HG02840 (cell line): ENCODE measurements around the gene NDFIP1.

Source experiments
- ATAC-seq: cut with Tn5 transposase; IDR thresholded peaks from one replicate; pipeline ENCODE4 v1.9.1; 2021; ENCODE audit warnings: mild to moderate bottlenecking, moderate library complexity, moderate number of reproducible peaks; ENCODE audit not compliant: unreplicated experiment, low FRiP score

Gene NDFIP1

DNA sequence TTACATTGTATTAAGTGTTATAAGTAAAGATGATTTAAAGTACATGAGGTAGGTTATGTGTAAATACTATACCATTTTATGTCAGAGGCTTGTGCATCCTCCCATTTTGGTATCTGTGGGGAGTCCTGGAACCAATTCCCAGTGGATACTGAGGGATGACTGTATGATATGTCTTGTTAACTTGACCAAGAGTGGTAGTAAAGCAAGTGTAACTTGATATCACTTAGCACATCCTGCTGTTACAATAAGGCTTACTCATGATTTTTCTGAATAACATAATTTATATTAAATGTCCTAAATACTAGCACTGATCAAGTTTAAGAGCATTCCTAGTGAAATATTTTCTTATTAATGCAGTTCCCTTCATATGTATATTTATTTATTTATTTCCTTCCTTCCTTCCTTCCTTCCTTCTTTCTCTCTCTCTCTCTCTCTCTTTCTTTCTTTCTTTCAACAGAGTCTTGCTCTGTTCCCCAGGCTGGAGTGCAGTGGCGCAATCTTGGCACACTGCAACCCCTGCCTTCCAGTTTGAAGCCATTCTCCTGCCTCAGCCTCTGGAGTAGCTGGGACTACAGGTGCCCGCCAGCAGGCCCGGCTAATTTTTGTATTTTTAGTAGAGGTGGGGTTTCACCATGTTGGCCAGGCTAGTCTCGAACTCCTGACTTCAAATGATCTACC, 7.5 kb downstream of the NDFIP1 start:
- ATAC-seq: no peak

DNA sequence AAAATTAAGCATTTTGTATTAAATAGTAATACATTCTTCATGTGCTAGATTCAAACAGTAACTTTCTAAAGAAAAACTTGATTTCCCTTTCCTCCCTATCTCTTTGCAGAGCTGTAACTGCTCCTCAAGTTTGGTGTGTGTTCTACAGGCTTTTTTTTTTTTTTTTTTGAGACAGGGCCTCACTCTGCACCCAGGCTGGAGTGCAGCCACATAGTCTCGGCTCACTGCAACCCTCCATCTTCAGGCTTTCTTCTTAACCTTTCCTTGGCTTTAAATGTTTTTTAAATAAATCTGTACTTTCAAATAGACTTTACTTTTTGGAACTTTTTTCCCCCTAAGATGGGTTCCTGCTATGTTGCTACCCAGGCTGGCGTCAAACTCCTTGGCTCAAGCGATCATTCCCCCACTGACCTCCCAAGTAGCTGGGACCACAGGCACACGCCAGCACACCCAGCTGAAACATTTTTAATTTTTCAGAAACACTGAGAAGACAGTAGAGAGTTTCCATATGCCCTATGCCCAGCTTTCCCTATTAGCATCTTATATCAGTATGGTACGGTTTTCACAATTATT, 9.1 kb downstream of the NDFIP1 start:
- no peak for ATAC-seq

DNA sequence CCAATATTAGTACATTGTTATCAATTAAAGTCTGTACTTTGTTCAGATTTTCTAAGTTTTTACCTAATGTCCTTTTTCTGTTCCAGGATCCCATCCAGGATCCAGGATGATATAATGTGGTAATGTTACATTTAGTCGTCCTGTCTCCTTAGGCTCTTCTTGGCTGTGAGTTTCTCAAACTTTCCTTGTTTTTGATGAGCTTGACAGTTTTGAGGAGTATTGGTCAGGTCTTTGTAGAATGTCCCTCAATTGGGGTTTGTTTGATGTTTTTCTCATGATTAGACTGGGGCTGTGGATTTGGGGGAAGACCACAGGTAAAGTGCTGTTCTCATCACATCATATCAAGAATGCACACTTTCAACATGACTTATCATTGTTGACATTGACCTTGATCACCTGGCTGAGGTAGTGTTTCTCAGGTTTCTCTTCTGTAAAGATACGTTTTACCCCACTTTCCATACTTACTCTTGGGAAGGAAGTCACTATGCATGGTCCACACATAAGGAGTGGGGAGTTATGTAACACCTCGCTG, 9.6 kb downstream of the NDFIP1 start:
- no peak for ATAC-seq

DNA sequence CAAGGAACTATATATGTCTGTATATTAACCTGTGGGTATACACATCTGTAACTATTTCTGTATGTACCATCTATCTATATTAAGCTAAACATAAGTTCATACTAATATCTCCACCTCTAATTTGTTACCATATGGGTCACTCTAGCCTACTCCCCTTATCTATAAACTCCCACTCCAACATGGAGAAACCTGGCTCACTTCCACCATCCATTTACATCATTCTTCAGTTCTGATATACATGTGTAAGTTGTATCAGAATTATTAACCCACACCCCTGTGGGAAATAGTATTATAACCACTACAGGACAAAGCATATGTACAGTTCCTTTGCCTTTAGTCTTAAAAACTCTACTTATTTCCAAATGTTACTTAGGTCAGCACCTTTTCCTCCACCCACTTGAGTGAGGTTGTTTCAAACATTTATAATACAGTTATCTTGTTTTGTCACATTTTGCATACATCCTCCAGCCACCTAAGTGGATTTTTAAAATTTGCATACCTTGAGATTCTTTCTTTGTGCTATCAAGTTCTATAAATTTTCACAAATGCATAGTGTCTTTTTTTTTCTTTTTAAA, 10.6 kb downstream of the NDFIP1 start:
- no peak for ATAC-seq

DNA sequence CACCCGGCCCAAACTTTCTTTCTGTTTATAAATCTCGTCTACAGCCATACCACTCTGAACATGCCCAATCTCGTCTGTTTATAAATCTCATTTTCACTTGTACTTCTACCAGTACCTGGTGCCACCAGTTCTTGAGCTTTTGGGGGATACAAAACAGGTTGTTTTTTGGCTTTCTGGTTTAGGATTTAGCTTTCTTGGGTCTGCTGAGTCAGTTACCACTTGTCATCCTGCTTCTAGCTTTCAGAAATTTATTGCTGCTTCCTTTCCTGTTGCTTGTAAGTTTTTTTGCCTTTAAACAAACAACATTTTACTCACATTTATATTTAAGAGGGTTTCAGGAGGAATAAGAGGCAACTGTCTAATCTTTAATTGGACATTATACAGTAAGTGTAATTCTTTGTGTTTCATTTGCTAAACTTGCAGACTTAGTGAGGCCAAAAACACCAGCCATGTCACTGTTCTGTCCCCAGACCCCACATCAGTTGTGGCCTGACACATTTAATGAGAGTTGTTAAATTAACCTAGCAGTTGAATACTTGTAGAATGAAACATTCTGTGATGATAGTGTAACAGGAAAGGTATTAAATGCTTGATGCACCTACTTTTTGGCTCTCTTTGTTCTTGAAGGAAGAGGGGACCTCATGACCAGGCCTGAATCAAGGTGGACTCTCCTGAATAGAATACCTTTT, 11.8 kb downstream of the NDFIP1 start:
- no peak for ATAC-seq

DNA sequence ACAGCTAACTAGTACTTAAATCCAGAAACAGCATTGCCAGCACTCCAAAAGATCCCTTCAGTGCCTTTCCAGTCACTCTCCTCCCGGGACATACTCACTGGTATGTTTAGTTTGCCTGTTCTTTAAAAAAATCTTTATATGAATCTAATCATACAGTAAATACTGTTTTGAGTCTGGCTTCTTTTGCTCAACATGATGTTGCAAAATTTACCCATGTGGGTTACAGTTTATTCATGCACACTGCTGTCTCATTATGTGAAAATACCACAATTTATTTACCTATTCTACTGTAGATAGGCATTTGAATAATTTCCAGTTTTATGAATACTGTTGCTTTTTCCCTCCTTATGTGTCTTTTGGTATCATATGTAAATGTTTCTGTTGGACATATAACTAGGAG, 13.5 kb downstream of the NDFIP1 start:
- ATAC-seq: no peak

DNA sequence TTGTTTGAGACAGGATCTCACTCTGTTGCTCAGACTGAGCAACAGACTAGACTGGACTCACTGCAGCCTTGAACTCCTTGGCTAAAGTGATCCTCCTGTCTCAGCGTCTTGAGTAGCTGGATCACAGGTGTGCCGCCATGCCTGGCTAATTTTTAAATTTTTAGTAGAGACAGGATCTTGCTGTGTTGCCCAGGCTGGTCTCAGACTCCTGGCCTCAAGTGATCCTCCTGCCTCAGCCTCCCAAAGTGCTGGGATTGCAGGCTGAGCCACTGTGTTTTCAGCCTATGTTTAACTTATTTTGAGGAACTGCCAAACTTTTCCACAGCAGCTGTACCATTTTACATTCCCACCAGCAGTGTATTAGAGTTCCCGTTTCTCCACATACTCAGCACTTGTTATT, 16.8 kb downstream of the NDFIP1 start:
- no peak for ATAC-seq

DNA sequence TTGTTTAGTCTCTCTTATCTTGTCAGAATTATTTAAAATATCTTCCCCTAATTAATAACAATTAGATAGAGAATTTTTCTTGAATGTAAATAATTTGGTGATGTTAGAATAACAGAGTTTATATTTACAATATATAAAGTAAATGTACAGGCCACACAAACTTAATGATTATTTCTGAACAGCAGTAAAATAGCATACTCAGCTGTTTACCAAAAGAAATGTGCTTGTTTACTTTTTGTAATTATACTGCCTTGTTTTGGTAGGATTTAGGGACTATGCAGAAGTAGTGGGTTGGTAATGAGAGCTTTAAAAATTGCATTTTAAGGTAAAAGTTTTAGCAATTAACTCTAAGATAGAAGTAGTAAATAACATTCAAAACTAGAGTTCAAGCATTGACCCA, 17.4 kb downstream of the NDFIP1 start:
- no peak for ATAC-seq

DNA sequence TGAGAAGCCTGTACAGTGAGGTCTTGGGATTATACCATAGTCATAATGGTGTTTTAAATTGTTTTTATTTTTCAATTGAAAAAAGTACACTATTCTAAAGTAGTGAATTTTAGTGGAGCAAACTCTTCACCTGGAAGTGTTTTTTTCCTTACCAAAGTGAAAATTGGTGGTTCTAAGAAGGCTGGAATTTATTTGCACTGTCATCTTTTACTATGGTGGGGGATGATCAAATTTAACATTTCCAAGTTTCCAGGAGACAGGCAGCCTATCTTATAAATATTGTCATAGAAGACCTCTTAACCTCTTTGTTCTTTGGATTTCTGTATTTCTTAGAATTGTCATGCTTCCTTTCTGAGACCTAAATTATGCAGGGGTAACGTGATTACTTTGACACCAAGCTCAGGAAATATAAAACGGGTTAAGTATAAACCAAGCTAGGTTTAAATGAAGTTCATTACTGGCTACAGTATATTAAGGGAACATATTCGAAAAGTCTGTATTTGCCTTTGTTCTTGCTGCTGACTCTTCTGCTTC, 20.2 kb downstream of the NDFIP1 start:
- no peak for ATAC-seq

DNA sequence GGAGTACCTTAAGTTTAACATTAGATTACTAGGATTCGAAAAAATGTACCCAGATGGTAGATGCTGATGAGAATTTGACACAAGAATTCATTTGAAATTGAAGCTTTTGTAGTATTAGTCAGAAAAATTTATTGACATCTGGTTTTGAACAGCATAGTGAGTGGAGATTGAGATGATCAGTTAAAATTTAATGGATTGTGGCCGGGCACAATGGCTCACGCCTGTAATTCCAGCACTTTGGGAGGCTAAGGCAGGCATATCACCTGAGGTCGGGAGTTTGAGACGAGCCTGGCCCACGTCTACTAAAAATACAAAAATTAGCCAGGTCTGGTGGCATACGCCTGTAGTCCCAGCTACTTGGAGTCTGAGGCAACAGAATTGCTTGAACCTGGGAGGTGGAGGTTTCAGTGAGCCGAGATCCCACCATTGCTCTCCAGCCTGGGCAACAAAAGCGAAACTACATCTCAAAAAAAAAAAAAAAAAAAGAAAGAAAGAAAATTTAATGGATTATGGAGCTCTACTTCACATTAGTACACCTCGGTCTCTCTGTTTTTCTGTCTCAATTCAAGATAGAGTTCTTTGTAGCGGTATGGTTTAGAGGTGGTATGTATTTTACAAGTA, 21.0 kb downstream of the NDFIP1 start:
- ATAC-seq: no peak

DNA sequence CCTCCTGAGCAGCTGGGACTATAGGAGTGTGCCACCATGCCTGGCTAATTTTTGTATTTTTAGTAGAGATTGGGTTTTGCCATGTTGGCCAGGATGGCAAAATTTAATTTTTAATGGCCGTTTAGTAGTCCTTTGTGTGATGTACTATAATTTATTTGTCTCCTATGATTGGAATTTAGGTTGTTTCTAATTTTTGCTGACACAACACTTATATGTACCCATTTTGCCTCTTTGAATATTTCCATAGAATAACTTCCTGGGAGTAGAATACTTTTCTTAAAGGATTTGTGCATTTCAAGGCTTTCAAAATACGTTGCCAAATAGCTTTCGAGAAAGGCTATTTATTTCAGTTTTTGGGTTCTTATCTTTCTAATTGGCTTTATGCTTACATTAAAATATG, 22.8 kb downstream of the NDFIP1 start:
- ATAC-seq: no peak

DNA sequence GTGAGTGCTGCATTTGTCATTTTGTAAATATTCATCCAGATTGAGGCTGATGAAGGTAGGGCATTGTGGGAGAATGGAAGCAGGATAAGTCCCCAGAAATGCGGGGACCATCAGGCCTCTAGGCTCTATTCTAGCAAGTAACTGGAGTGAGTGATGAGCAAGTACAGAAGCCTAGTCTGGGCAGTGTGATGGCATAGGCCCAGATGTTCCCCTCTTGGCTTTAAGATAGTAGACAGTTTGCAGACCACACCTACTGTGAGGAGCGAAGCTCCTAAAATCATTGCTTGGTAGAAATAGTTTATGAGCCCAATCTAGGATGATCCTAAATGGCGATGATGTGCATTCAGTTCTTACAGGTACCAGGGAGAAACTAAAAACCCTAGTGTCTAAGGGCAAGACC, 24.3 kb downstream of the NDFIP1 start:
- ATAC-seq: no peak

DNA sequence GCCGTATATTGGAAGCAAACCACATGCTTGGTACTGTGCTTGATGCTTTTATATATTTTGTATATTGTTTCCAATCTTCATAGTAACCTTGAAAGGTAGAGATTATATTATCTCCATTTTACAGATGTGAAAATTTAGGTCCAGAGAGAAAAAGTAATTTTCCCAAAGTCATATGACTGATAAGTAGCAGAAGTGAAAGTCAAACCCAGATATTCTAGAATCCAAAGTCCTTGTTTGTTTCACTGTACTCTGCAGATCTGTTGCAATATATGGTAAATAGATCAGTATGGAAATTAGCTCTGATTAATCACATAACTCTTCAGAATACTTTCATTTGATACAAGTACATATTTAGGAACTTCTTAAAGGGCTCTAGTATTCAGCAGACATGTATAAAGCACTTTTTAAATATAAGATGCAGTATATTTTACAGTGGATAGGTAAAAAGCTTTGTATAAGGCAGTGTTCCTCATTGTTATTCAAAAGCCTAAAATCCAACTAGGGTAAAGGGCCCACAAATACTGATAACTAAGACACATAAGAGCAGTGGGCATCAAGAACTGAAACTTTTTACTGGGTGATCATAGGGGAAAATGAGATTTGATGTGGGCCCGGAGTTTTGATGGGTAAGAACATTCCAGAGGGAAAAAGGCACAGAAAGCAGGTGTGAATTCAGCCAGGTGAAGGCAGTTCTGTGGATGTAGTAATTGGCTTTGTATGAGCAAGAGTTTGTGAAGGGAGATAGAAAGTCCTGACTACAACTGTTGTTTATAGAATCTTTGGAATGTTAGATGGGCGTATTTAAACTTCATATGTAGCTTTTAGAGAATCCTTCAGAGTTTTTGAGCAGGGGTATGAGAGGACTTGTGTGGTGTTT, 25.0 kb downstream of the NDFIP1 start:
- no peak for ATAC-seq

DNA sequence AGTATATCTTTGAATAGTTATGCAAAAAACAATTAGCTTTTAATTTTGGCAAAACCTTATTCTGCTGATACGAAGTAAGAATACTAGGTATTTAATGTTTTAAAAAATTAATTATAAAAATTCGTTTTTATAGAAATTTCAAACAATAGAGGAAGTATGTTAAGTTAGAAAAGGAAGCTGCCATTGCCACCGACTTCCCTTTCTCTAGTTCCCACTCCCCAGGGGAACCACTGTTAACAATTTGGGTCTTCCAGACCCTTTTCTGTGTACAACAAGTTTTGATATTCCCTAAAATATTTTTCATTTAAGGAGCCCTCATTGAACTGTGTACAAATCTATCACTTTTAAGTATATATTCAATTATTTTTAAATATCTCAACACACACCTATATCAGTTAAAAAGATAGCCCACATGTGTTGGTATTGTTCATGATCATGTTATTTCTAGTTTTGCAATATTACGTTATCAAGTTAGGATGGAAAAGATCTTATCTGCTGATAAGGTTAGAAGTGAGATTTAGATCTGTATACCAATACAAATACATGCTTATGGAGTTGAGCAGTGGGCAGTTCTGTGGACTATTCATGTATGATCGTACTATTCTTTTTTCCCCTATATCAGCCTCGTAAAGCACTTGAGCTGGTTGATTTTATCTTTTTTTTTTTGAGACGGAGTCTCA, 25.9 kb downstream of the NDFIP1 start:
- ATAC-seq: no peak

DNA sequence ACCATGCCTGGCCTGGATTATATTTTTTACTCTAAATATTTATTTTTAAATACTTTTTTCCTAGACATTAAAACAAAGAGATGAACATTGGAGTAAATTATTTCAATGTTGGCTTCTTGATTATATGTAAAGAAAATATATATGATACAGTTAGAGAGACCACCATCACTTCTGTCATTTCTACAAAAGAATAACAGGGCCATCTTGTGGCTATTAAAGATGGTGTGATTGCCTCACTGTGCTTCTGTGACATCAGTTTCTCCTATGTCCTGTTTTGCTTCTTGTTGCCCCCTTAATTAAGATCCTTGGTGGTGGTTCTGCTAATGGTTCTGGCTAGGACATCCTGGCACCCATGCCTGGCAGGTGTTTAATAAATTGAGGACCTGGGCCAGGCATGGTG, 32.9 kb downstream of the NDFIP1 start:
- ATAC-seq: no peak

DNA sequence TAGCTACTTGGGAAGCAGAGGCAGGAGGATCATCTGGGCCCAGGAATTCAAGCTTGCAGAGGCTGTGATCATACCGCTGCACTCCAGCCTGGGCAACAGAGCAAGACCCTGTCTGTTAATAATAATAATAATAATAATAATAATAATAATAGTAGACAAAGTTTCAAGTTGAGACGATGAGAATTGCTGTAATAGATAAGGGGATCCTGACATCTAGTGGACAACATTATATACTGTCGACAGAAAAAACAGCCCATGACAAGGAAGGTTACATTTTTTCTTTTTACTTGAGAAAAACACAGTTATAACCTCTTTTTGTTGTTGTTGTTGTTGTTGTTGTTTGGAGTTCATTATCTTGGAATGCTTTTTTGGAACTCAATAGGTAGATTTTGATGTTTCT, 35.3 kb downstream of the NDFIP1 start:
- ATAC-seq: no peak

DNA sequence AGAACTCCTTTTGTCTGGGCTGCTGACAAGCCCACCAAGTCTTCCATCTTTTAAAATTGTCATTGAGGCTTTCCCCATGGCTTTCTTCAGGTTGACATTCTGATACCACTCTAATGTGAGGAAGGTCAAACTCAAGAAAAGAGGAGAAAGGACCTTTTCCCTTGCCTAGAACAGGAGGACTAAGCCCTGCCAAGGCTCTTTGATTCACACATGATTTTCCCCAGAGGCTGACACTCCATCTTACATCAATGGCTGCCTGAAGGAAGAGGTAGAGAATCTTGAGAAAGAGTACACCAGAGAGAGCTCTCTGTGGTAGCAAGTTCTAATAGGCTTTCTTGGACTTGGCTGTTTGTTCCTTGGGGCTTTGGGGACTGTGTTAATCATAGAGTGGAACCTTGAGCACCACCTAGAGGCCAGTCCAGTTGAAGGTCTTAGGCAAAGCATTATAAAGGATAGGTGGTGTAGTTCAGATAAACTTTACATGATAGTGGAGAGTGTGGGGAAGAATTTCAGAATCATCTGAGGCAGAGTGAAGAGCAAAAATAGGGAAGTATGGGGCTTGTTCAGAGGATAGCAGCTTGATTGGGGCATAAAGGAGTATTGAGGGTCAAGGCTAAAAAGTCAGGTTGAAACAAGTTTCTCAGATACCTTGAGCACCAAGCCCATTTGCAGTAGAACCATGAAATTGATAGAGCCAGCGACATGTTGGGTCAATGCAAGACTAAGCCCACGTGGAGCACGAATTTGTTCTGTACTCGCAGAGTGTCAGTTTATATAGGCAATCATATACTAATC, 36.7 kb downstream of the NDFIP1 start:
- no peak for ATAC-seq

DNA sequence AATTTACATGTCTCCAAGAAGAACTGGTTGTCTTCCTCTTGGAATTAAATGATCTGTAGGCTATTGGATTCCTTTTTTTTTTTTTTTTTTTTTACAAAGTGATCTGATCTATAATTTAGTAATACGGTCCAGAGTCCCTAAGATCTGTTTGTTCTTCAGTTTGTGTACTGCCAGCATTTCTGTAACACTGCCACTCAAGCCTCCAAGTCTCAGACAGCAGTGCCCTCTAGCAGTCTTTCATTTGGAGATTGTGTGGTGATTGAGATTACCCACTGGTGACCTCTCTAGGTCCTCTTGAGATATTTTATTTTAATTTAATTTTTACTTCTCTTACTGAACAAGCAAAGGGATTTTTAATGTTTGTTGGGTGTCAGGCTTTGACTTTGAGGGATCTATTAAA, 40.8 kb downstream of the NDFIP1 start:
- no peak for ATAC-seq
